OCI-LY1 (cell line): Measurements from ENCODE around the gene TRIL.

Experiments
- H2AFZ ChIP-seq: fragments of 200-600 bp; sonication (generic), shearing (Covaris generic); 2 replicates; pipeline ENCODE4 v1.6.0; 2014; ENCODE audit warnings: antibody characterized with exemption, mild to moderate bottlenecking, low read length
- H3F3A ChIP-seq: fragments of 200-600 bp; sonication (generic), shearing (Covaris generic); 2 replicates; pipeline ENCODE4 v1.6.0; 2014; ENCODE audit warnings: mild to moderate bottlenecking, antibody characterized with exemption, low read length, moderate library complexity; ENCODE audit not compliant: insufficient read depth
- H3K27ac ChIP-seq: fragments of 200-600 bp; sonication (generic); 2 replicates; pipeline ENCODE4 v1.5.1; 2014; ENCODE audit warnings: low read length, mixed run types, mild to moderate bottlenecking, low read depth; ENCODE audit not compliant: poor library complexity, severe bottlenecking
- H3K27me3 ChIP-seq: fragments of 200-600 bp; sonication (generic); 2 replicates; pipeline ENCODE4 v1.6.0; 2014; ENCODE audit warnings: antibody characterized with exemption, mild to moderate bottlenecking, low read length, moderate library complexity; ENCODE audit not compliant: insufficient read depth
- H3K36me3 ChIP-seq: fragments of 200-600 bp; sonication (generic); 2 replicates; pipeline ENCODE4 v1.6.1; 2014; ENCODE audit warnings: mild to moderate bottlenecking, antibody characterized with exemption, low read length, moderate library complexity, mixed read lengths; ENCODE audit not compliant: insufficient read depth
- H3K4me1 ChIP-seq: fragments of 200-600 bp; sonication (generic); 2 replicates; pipeline ENCODE4 v1.5.1; 2014; ENCODE audit warnings: mild to moderate bottlenecking, low read length, moderate library complexity; ENCODE audit not compliant: insufficient read depth, severe bottlenecking
- H3K4me2 ChIP-seq: fragments of 200-600 bp; sonication (generic), shearing (Covaris generic); 2 replicates; pipeline ENCODE4 v1.6.1; 2014; ENCODE audit warnings: low read length
- H3K4me3 ChIP-seq: fragments of 200-600 bp; sonication (generic); 2 replicates; pipeline ENCODE4 v1.5.1; 2014; ENCODE audit warnings: low read length, low read depth, mild to moderate bottlenecking, mixed read lengths; ENCODE audit not compliant: poor library complexity, severe bottlenecking
- H3K79me2 ChIP-seq: fragments of 200-600 bp; shearing (Covaris generic); 2 replicates; pipeline ENCODE4 v1.6.1; 2016; ENCODE audit warnings: mixed run types, low read length, mixed read lengths; ENCODE audit not compliant: insufficient read depth
- H3K9ac ChIP-seq: fragments of 200-600 bp; sonication (generic), shearing (Covaris generic); 2 replicates; pipeline ENCODE4 v1.6.1; 2014; ENCODE audit warnings: mild to moderate bottlenecking, low read length, mixed read lengths
- H3K9me2 ChIP-seq: fragments of 200-600 bp; sonication (generic), shearing (Covaris generic); 2 replicates; pipeline ENCODE4 v1.6.1; 2014; ENCODE audit warnings: low read depth, mild to moderate bottlenecking, low read length, mixed read lengths
- H3K9me3 ChIP-seq: fragments of 200-600 bp; shearing (Covaris generic); 2 replicates; pipeline ENCODE4 v1.6.1; 2014; ENCODE audit warnings: low read length, mixed read lengths
- H4K20me1 ChIP-seq: fragments of 200-600 bp; sonication (generic), shearing (Covaris generic); 2 replicates; pipeline ENCODE4 v1.6.0; 2016; ENCODE audit warnings: mild to moderate bottlenecking, low read length; ENCODE audit not compliant: insufficient read depth
- CTCF ChIP-seq: fragments of 200-600 bp; sonication (generic), shearing (Covaris generic); IDR thresholded peaks from 2 replicates; pipeline ENCODE4 v1.5.1; 2017; ENCODE audit warnings: mild to moderate bottlenecking, antibody characterized with exemption, low read length, moderate library complexity, mixed read lengths
- EZH2 ChIP-seq: fragments of 200-600 bp; sonication (generic), shearing (Covaris generic); IDR thresholded peaks from 2 replicates; pipeline ENCODE4 v1.8.0; 2017; ENCODE audit warnings: borderline replicate concordance, mixed run types, mild to moderate bottlenecking, antibody characterized with exemption, low read length, moderate library complexity, mixed read lengths

Gene TRIL

GRCh38 chr7:28984631-28985030, 26.5 kb upstream of the TRIL start:
- no peak overlapping the region for H2AFZ ChIP-seq
- H3K4me3 ChIP-seq: no peak overlapping the region
- no peaks in the 10 kb centered on the region for H3K36me3 ChIP-seq
- H3K9me2 ChIP-seq: no peaks in the 10 kb centered on the region
- no peaks in the 10 kb centered on the region for H3K27me3 ChIP-seq
- no peaks in the 10 kb centered on the region for H4K20me1 ChIP-seq
- H3K79me2 ChIP-seq: no peaks in the 10 kb centered on the region
- no peaks in the 10 kb centered on the region for H3K9me3 ChIP-seq
- H3K27ac ChIP-seq: no peak overlapping the region
- TF ChIP-seq EZH2 (no peak), CTCF (no peak)
- no peak overlapping the region for H3K4me2 ChIP-seq
- no peak overlapping the region for H3K9ac ChIP-seq
- H3F3A ChIP-seq: no peaks in the 10 kb centered on the region
- no peaks in the 10 kb centered on the region for H3K4me1 ChIP-seq

GRCh38 chr7:28984217-28984616, 26.1 kb upstream of the TRIL start:
- Histone ChIP-seq H3K9me3 (no peaks in the 10 kb centered on the region), H3K9me2 (no peaks in the 10 kb centered on the region), H3K79me2 (no peaks in the 10 kb centered on the region), H2AFZ (no peak overlapping the region), H3K27me3 (no peaks in the 10 kb centered on the region), H3K9ac (no peak overlapping the region), H3K4me3 (no peak overlapping the region), H3F3A (no peaks in the 10 kb centered on the region), H3K4me1 (no peaks in the 10 kb centered on the region), H3K36me3 (no peaks in the 10 kb centered on the region), H4K20me1 (no peaks in the 10 kb centered on the region), H3K27ac (no peak overlapping the region), H3K4me2 (no peak overlapping the region)
- TF ChIP-seq CTCF (no peak), EZH2 (no peak)

DNA sequence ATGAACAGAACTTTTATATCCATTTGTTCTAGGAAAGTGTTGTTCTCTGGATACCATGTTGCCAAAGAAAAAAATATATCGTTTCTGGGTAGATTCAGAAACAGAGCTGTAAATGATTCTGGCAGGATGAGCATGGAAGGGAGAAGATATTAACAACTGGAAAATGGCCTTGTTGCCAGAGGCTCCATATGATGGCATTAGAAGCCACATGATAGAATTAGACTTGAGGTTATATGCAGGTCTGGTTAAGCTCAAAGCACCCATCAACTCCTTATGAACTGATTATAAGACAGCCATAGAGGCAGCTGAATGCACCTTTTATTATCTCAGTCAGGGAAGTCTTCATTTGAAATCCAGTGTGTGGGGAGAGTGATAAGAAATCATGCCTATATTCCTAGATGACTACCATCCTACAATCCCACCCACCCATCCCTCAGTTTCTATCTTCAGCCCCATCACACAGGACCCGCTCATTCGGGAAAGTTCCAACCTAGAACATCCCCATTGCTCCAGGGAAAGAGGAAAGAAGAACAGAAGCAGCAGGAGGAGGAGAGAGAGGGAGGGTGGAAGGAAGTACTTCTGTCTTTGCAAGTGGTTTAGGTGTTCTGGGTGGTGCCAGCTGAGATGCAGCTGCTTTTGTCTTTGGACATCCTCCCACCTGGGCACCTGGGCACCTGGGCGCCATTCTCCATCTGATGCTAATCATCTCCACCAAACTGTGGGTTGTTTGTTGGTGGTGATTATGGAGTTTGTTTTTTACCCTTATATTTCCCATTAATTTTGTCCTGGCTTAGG, 25.5 kb upstream of the TRIL start:
- Histone ChIP-seq H3K36me3 (no peaks in the 10 kb centered on the region), H4K20me1 (no peaks in the 10 kb centered on the region), H3K9me2 (no peaks in the 10 kb centered on the region), H3K9ac (no peak overlapping the region), H3K4me2 (no peak overlapping the region), H3K4me3 (no peak overlapping the region), H3K27me3 (no peaks in the 10 kb centered on the region), H3F3A (no peaks in the 10 kb centered on the region), H3K9me3 (no peaks in the 10 kb centered on the region), H3K4me1 (no peaks in the 10 kb centered on the region), H3K79me2 (no peaks in the 10 kb centered on the region), H3K27ac (no peak overlapping the region), H2AFZ (no peak overlapping the region)
- TF ChIP-seq EZH2: no peak
- TF ChIP-seq CTCF: no peak
